Measurements from ENCODE around the gene CD33.

GRCh38 chr19:51183629-51184028 lies 41.3 kb upstream of the CD33 start:
- TF ChIP-seq CTCF (conservative IDR thresholded peaks at IDR 0.05) (no peak), EZH2 (IDR thresholded peaks at IDR 0.05; ENCODE audit: low read depth) (no peak)

All from PC-9 (cell line).